ENCODE measurements around the gene CFAP54.

DNA sequence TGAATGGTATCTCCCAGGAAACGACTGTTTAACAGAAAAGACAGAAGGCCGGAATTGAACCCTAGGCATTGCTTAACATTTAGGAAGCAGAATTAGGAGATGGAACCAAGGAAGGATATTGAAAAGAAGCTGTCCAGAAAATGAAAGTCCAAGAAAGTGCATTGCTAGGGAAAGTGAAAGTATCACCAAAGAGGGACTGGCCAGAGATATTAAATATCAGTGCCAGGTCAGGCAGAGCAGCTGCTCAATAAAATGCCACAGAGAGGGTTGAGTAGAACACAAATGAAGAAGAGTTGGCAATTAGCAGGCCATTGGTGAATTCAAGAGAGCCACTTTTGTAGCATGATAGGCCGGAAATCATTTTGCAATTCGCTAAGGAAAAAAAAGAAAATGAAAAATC is 101.6 kb downstream of the CFAP54 start:
- no peak for TF ChIP-seq CTCF (IDR thresholded peaks at IDR 0.05; ENCODE audit: low read length)
- TF ChIP-seq EZH2 (IDR thresholded peaks at IDR 0.05; ENCODE audit: borderline replicate concordance, low read length): no peak

All from OCI-LY1 (cell line).